Muscle layer of colon (tissue), 2 donors: Measurements from ENCODE around the gene DTYMK.

Experiments
- H3K27ac ChIP-seq: one replicate; pipeline ENCODE4 v1.7.0; 2013; ENCODE audit warnings: low read depth, mild to moderate bottlenecking, low read length, moderate library complexity
- H3K27me3 ChIP-seq, 2 donors: one replicate each; pipeline ENCODE4 v1.7.0; 2013; ENCODE audit warnings: low read length in 2 of 2, mild to moderate bottlenecking in 2 of 2; ENCODE audit not compliant: insufficient read depth in 2 of 2, control insufficient read depth in 1 of 2
- H3K36me3 ChIP-seq: one replicate; pipeline ENCODE4 v1.7.0; 2013; ENCODE audit warnings: mild to moderate bottlenecking, low read length; ENCODE audit not compliant: insufficient read depth
- H3K4me1 ChIP-seq: one replicate; pipeline ENCODE4 v1.7.0; 2013; ENCODE audit warnings: mild to moderate bottlenecking, low read length; ENCODE audit not compliant: insufficient read depth
- H3K4me3 ChIP-seq, 2 donors: one replicate each; pipeline ENCODE4 v1.7.0; 2013; ENCODE audit warnings: low read length in 2 of 2, low read depth in 1 of 2, mild to moderate bottlenecking in 1 of 2, moderate library complexity in 1 of 2
- H3K9ac ChIP-seq: one replicate; pipeline ENCODE4 v1.7.0; 2013; ENCODE audit warnings: low read length
- H3K9me3 ChIP-seq: one replicate; pipeline ENCODE4 v1.7.0; 2013; ENCODE audit warnings: mild to moderate bottlenecking, low read length
- donor health status: abdominal sarcoma.
- donor health status: Adenocarcinoma of cecum.

The DTYMK gene

GRCh38 chr2:241678307-241678706, 8.3 kb downstream of the DTYMK start:
- H3K27me3 ChIP-seq = no peaks in the 10 kb centered on the region
- no peak overlapping the region for H3K9ac ChIP-seq
- no peak overlapping the region for H3K4me3 ChIP-seq
- H3K27ac ChIP-seq = no peak overlapping the region
- H3K36me3 ChIP-seq = peaks cover 12% of the 10 kb centered on the region
- H3K4me1 ChIP-seq = no peaks in the 10 kb centered on the region
- H3K9me3 ChIP-seq = no peaks in the 10 kb centered on the region

- Histone ChIP-seq H3K4me3 (no peak overlapping the region), H3K27ac (no peak overlapping the region), H3K36me3 (peaks cover 18% of the 10 kb centered on the region), H3K9me3 (no peaks in the 10 kb centered on the region), H3K4me1 (no peaks in the 10 kb centered on the region), H3K27me3 (no peaks in the 10 kb centered on the region), H3K9ac (no peak overlapping the region)
Observed at GRCh38 chr2:241677392-241677791, 9.2 kb downstream of the DTYMK start.

- no peak overlapping the region for H3K4me3 ChIP-seq
- no peaks in the 10 kb centered on the region for H3K4me1 ChIP-seq
- no peak overlapping the region for H3K27ac ChIP-seq
- H3K27me3 ChIP-seq = no peaks in the 10 kb centered on the region
- peaks cover 22% of the 10 kb centered on the region for H3K36me3 ChIP-seq
- no peak overlapping the region for H3K9ac ChIP-seq
- no peaks in the 10 kb centered on the region for H3K9me3 ChIP-seq
Observed at GRCh38 chr2:241676665-241677064, 9.9 kb downstream of the DTYMK start.

GRCh38 chr2:241675885-241676284, 10.7 kb downstream of the DTYMK start:
- Histone ChIP-seq H3K36me3 (peaks cover 30% of the 10 kb centered on the region), H3K9me3 (no peaks in the 10 kb centered on the region), H3K9ac (no peak overlapping the region), H3K27ac (no peak overlapping the region), H3K4me3 (no peak overlapping the region), H3K27me3 (no peaks in the 10 kb centered on the region), H3K4me1 (no peaks in the 10 kb centered on the region)

GRCh38 chr2:241673797-241674725, 12.6 kb downstream of the DTYMK start:
- no peaks in the 10 kb centered on the region for H3K4me1 ChIP-seq
- no peak overlapping the region for H3K4me3 ChIP-seq
- H3K9ac ChIP-seq = no peak overlapping the region
- no peaks in the 10 kb centered on the region for H3K9me3 ChIP-seq
- H3K27me3 ChIP-seq = no peaks in the 10 kb centered on the region
- peaks cover 41% of the 10 kb centered on the region for H3K36me3 ChIP-seq
- no peak overlapping the region for H3K27ac ChIP-seq

- H3K27me3 ChIP-seq = no peaks in the 10 kb centered on the region
- no peak overlapping the region for H3K4me3 ChIP-seq
- peaks cover 44% of the 10 kb centered on the region for H3K36me3 ChIP-seq
- no peaks in the 10 kb centered on the region for H3K9me3 ChIP-seq
- H3K9ac ChIP-seq = no peak overlapping the region
- H3K27ac ChIP-seq = no peak overlapping the region
- H3K4me1 ChIP-seq = no peaks in the 10 kb centered on the region
Observed at GRCh38 chr2:241673189-241673663, 13.4 kb downstream of the DTYMK start.

- H3K9ac ChIP-seq = no peak overlapping the region
- no peak overlapping the region for H3K4me3 ChIP-seq
- peaks cover 51% of the 10 kb centered on the region for H3K36me3 ChIP-seq
- H3K9me3 ChIP-seq = no peaks in the 10 kb centered on the region
- no peak overlapping the region for H3K27ac ChIP-seq
- no peaks in the 10 kb centered on the region for H3K27me3 ChIP-seq
- H3K4me1 ChIP-seq = no peaks in the 10 kb centered on the region
Observed at GRCh38 chr2:241672243-241673188, 14.1 kb downstream of the DTYMK start.

- no peaks in the 10 kb centered on the region for H3K9me3 ChIP-seq
- H3K9ac ChIP-seq = no peak overlapping the region
- H3K27ac ChIP-seq = no peak overlapping the region
- H3K27me3 ChIP-seq = no peaks in the 10 kb centered on the region
- H3K4me3 ChIP-seq = no peak overlapping the region
- H3K36me3 ChIP-seq = peaks cover 51% of the 10 kb centered on the region
- no peaks in the 10 kb centered on the region for H3K4me1 ChIP-seq
Observed at GRCh38 chr2:241671457-241672240, 15.0 kb downstream of the DTYMK start.

GRCh38 chr2:241670333-241671110, 16.1 kb downstream of the DTYMK start:
- H3K4me1 ChIP-seq = no peaks in the 10 kb centered on the region
- no peak overlapping the region for H3K4me3 ChIP-seq
- no peaks in the 10 kb centered on the region for H3K27me3 ChIP-seq
- peaks cover 54% of the 10 kb centered on the region for H3K36me3 ChIP-seq
- H3K9me3 ChIP-seq = no peaks in the 10 kb centered on the region
- H3K9ac ChIP-seq = no peak overlapping the region
- no peak overlapping the region for H3K27ac ChIP-seq

- no peaks in the 10 kb centered on the region for H3K9me3 ChIP-seq
- H3K4me3 ChIP-seq = no peak overlapping the region
- no peaks in the 10 kb centered on the region for H3K4me1 ChIP-seq
- no peaks in the 10 kb centered on the region for H3K27me3 ChIP-seq
- no peak overlapping the region for H3K27ac ChIP-seq
- peaks cover 54% of the 10 kb centered on the region for H3K36me3 ChIP-seq
- H3K9ac ChIP-seq = no peak overlapping the region
Observed at GRCh38 chr2:241668839-241669238, 17.8 kb downstream of the DTYMK start.
